GM20431 (cell line): Measurements from ENCODE around the gene NELL1.

Source experiments
- in situ Hi-C: fragments of 300-500 bp; cut with MseI, MboI; formaldehyde crosslinking; loops from one replicate; pipeline ENCODE4 v1.15.0; 2020; ENCODE audit warnings: low sequenced_read_pairs; ENCODE audit not compliant: unreplicated experiment

Gene NELL1

GRCh38 chr11:21371044-21371443 lies 701.7 kb downstream of the NELL1 start:
- in situ Hi-C loops: no loop called here

GRCh38 chr11:21372672-21373071 lies 703.3 kb downstream of the NELL1 start:
- in situ Hi-C loops: no loop called here

- in situ Hi-C loops: no loop called here
Observed at GRCh38 chr11:21374376-21374775, 705.0 kb downstream of the NELL1 start.

GRCh38 chr11:21385669-21386440 lies 716.5 kb downstream of the NELL1 start:
- in situ Hi-C loops: no loop called here

- in situ Hi-C loops: no loop called here
Observed at GRCh38 chr11:21390430-21390829, 721.0 kb downstream of the NELL1 start.

- in situ Hi-C loops: no loop called here
Observed at GRCh38 chr11:21396342-21397008, 727.1 kb downstream of the NELL1 start.

- in situ Hi-C loops: no loop called here
Observed at GRCh38 chr11:21398195-21398594, 728.8 kb downstream of the NELL1 start.

- in situ Hi-C loops: no loop called here
Observed at GRCh38 chr11:21401496-21401895, 732.1 kb downstream of the NELL1 start.

- in situ Hi-C loops: no loop called here
Observed at GRCh38 chr11:21402274-21402673, 732.9 kb downstream of the NELL1 start.

GRCh38 chr11:21403069-21403468 lies 733.7 kb downstream of the NELL1 start:
- in situ Hi-C loops: no loop called here

GRCh38 chr11:21405422-21405821 lies 736.0 kb downstream of the NELL1 start:
- in situ Hi-C loops: no loop called here

- in situ Hi-C loops: no loop called here
Observed at GRCh38 chr11:21410513-21410912, 741.1 kb downstream of the NELL1 start.

GRCh38 chr11:21411104-21411503 lies 741.7 kb downstream of the NELL1 start:
- in situ Hi-C loops: no loop called here

GRCh38 chr11:21411597-21411996 lies 742.2 kb downstream of the NELL1 start:
- in situ Hi-C loops: no loop called here

GRCh38 chr11:21412652-21413383 lies 743.4 kb downstream of the NELL1 start:
- in situ Hi-C loops: no loop called here

GRCh38 chr11:21414953-21415352 lies 745.6 kb downstream of the NELL1 start:
- in situ Hi-C loops: no loop called here

- in situ Hi-C loops: no loop called here
Observed at GRCh38 chr11:21415606-21416005, 746.2 kb downstream of the NELL1 start.

- in situ Hi-C loops: no loop called here
Observed at GRCh38 chr11:21421711-21422329, 752.4 kb downstream of the NELL1 start.

- in situ Hi-C loops: no loop called here
Observed at GRCh38 chr11:21426931-21427330, 757.5 kb downstream of the NELL1 start.

GRCh38 chr11:21427726-21428125 lies 758.3 kb downstream of the NELL1 start:
- in situ Hi-C loops: no loop called here

- in situ Hi-C loops: no loop called here
Observed at GRCh38 chr11:21428796-21429195, 759.4 kb downstream of the NELL1 start.
